Keratinocyte (primary cell): ENCODE measurements around the gene SCLY. TPM values are rescaled to one million over a fixed set of nuclear protein-coding genes. Genes with fewer than 3 reads are reported as not detected.

Experiments used
- DNase-seq: peaks from one replicate; pipeline ENCODE4 v3.0.0-alpha.2; 2011; ENCODE audit warnings: low read depth, missing footprints, low spot score
- FAIRE-seq: peaks from 2 replicates; lab custom pipeline; 2011; peaks lifted over from hg19 to GRCh38; lab: Jason Lieb, UNC
- H2AFZ ChIP-seq: 2 replicates; pipeline ENCODE4 v1.6.0; 2012; ENCODE audit warnings: low read length, control low read depth, inconsistent platforms; ENCODE audit not compliant: control insufficient read depth
- H3K27ac ChIP-seq: 2 replicates; pipeline ENCODE4 v1.5.1; 2011; ENCODE audit warnings: low read length; ENCODE audit not compliant: control insufficient read depth, insufficient read depth
- H3K27me3 ChIP-seq: 3 replicates; pipeline ENCODE4 v1.6.0; 2011; ENCODE audit warnings: low read length; ENCODE audit not compliant: control insufficient read depth, insufficient read depth; ENCODE audit errors: extremely low read depth
- H3K36me3 ChIP-seq, 2 experiments: 2 replicates in 1 of 2; 3 replicates in 1 of 2; pipeline ENCODE4 v1.5.1; 2011; ENCODE audit warnings: low read length in 2 of 2, mild to moderate bottlenecking in 1 of 2; ENCODE audit not compliant: control insufficient read depth in 2 of 2, insufficient read depth in 2 of 2; ENCODE audit errors: extremely low read depth in 1 of 2
- H3K4me1 ChIP-seq: 3 replicates; pipeline ENCODE4 v1.5.1; 2011; ENCODE audit warnings: low read length; ENCODE audit not compliant: control insufficient read depth, insufficient read depth; ENCODE audit errors: extremely low read depth
- H3K4me2 ChIP-seq: 3 replicates; pipeline ENCODE4 v1.6.0; 2011; ENCODE audit warnings: low read depth, low read length; ENCODE audit not compliant: control insufficient read depth, insufficient read depth; ENCODE audit errors: extremely low read depth
- H3K4me3 ChIP-seq, 3 experiments: fragments of 200-600 bp in 1 of 3; sonication (generic) in 1 of 3; 2 replicates in 2 of 3; 3 replicates in 1 of 3; pipeline ENCODE4 v1.5.1; 2011 to 2016; ENCODE audit warnings: low read length in 3 of 3, mild to moderate bottlenecking in 3 of 3, control low read depth in 2 of 3, inconsistent platforms in 1 of 3, low read depth in 1 of 3, mixed read lengths in 1 of 3, mixed run types in 1 of 3, moderate library complexity in 1 of 3; ENCODE audit not compliant: control insufficient read depth in 2 of 3, insufficient read depth in 2 of 3; ENCODE audit errors: extremely low read depth in 1 of 3
- H3K79me2 ChIP-seq: 2 replicates; pipeline ENCODE4 v1.6.0; 2012; ENCODE audit warnings: low read length; ENCODE audit not compliant: control insufficient read depth, insufficient read depth
- H3K9ac ChIP-seq: 3 replicates; pipeline ENCODE4 v1.6.0; 2011; ENCODE audit warnings: low read length; ENCODE audit not compliant: control insufficient read depth, insufficient read depth; ENCODE audit errors: extremely low read depth
- H3K9me1 ChIP-seq: 3 replicates; pipeline ENCODE4 v1.6.0; 2011; ENCODE audit warnings: low read length; ENCODE audit not compliant: control insufficient read depth, insufficient read depth; ENCODE audit errors: extremely low read depth
- H3K9me3 ChIP-seq: 2 replicates; pipeline ENCODE4 v1.5.1; 2012; ENCODE audit warnings: low read depth, low read length; ENCODE audit not compliant: control insufficient read depth
- H4K20me1 ChIP-seq: 3 replicates; pipeline ENCODE4 v1.6.0; 2011; ENCODE audit warnings: low read length; ENCODE audit not compliant: control insufficient read depth, insufficient read depth; ENCODE audit errors: extremely low read depth
- EZH2 ChIP-seq: IDR thresholded peaks from one replicate; pipeline ENCODE4 v1.6.1; 2012; ENCODE audit warnings: inconsistent platforms, mild to moderate bottlenecking, low read length, moderate library complexity
- dilution Hi-C: fragments of 300-500 bp; cut with MboI; formaldehyde crosslinking; loops from one replicate; pipeline ENCODE4 v1.7.0; 2020; ENCODE audit warnings: low sequenced_read_pairs; ENCODE audit not compliant: extremely low pct_ligation_motif_present
- polyA plus RNA-seq, 5 experiments: library from polyadenylated mRNA; depleted of rRNA in 3 of 5; stranded (reverse) in 3 of 5; stranded (forward) in 1 of 5; unstranded in 1 of 5; fragments of >200 nt; gene quantifications; 1 replicate in 1 of 5; 2 replicates in 3 of 5; 3 replicates in 1 of 5; pipeline versions ENCODE4 v1.2.1 to v1.2.3, GENCODE V29; 2011 to 2012; ENCODE audit warnings: missing spikeins in 2 of 5, low read depth in 1 of 5, low replicate concordance in 1 of 5
- TF ChIP-seq, protein P1 (sequence below), 3 experiments: IDR thresholded peaks in 1 of 3; conservative IDR thresholded peaks in 1 of 3; optimal IDR thresholded peaks in 1 of 3; 2 replicates in 2 of 3; 3 replicates in 1 of 3; pipeline versions ENCODE3 to v1.5.1; 2011; ENCODE audit warnings: low read length in 3 of 3, mild to moderate bottlenecking in 3 of 3, moderate library complexity in 2 of 3, control low read depth in 1 of 3, inconsistent platforms in 1 of 3; ENCODE audit not compliant: insufficient read depth in 2 of 3; ENCODE audit errors: extremely low read depth in 1 of 3

SCLY gene
- polyA plus RNA-seq, 1 donor (not counting 4 experiments of a cell fraction or from before 2014, with no cell fraction given), result 11.8 TPM

- no peaks in the 10 kb centered on the region for H3K9me3 ChIP-seq
- H3K4me2 ChIP-seq, result no peak overlapping the region
- no peak for DNase-seq
- no peaks in the 10 kb centered on the region for H4K20me1 ChIP-seq
- FAIRE-seq, result no peak
- dilution Hi-C loops, result no loop called here
- H3K4me3 ChIP-seq, result no peak overlapping the region
- TF ChIP-seq EZH2, result no peak
- TF ChIP-seq, protein P1, sequence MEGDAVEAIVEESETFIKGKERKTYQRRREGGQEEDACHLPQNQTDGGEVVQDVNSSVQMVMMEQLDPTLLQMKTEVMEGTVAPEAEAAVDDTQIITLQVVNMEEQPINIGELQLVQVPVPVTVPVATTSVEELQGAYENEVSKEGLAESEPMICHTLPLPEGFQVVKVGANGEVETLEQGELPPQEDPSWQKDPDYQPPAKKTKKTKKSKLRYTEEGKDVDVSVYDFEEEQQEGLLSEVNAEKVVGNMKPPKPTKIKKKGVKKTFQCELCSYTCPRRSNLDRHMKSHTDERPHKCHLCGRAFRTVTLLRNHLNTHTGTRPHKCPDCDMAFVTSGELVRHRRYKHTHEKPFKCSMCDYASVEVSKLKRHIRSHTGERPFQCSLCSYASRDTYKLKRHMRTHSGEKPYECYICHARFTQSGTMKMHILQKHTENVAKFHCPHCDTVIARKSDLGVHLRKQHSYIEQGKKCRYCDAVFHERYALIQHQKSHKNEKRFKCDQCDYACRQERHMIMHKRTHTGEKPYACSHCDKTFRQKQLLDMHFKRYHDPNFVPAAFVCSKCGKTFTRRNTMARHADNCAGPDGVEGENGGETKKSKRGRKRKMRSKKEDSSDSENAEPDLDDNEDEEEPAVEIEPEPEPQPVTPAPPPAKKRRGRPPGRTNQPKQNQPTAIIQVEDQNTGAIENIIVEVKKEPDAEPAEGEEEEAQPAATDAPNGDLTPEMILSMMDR (optimal IDR thresholded peaks at IDR 0.05 in 1 of 3, IDR thresholded peaks at IDR 0.05 in 1 of 3, conservative IDR thresholded peaks at IDR 0.05 in 1 of 3; ENCODE audit: extremely low read depth in 1 of 3, insufficient read depth in 2 of 3, low read length in 3 of 3), result peak in 2 of 3 experiments; percentile 32 to 42
- H3K9ac ChIP-seq, result no peak overlapping the region
- H3K36me3 ChIP-seq, result no peaks in the 10 kb centered on the region
- H3K9me1 ChIP-seq, result no peaks in the 10 kb centered on the region
- no peak overlapping the region for H3K27ac ChIP-seq
- no peak overlapping the region for H2AFZ ChIP-seq
- no peaks in the 10 kb centered on the region for H3K4me1 ChIP-seq
- no peaks in the 10 kb centered on the region for H3K27me3 ChIP-seq
- H3K79me2 ChIP-seq, result no peaks in the 10 kb centered on the region
Measured at GRCh38 chr2:238106698-238107524, 46.1 kb downstream of the SCLY start.

DNA sequence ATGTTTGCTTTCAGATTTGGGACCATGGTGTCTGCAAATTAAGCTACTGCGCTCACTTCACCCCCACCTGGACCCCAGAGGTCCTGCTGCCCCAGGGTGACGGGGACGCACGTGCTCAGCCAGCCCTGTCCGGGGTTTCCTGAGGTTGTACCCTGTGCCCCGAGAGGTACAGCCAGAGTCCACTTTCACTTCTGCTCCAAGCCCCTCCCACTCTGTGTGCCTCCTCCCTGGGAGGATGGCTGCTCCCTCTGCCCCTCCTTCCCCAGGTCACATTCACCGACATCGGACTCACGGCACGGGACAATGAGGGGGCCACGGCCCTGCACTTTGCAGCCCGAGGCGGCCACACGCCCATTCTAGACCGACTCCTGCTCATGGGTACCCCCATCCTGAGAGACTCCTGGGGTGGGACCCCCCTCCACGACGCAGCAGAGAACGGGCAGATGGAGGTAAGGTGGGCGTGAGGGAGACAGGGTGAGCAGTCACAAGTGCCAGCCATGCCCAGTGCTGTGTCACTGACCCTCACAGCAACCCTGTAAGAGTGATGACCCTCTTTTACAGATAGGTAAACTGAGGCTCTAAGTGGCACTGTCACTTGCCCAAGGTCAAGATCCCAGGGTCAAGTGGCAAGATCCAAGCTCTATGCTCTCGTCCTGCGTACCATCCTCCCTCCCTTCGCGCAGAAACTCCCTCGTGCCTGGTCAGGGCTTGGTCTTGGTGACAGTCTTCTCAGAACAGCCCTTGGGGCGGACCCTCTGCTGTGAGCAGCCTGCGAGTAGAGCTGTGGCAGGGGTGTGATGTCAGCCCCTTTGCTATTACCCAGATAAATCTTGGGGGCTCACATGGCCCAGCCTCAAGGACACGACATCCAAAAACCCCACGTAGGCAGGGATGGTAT lies 47.0 kb downstream of the SCLY start:
- no peaks in the 10 kb centered on the region for H4K20me1 ChIP-seq
- H3K36me3 ChIP-seq, result no peaks in the 10 kb centered on the region
- no peaks in the 10 kb centered on the region for H3K27me3 ChIP-seq
- no peak overlapping the region for H2AFZ ChIP-seq
- no peak overlapping the region for H3K4me3 ChIP-seq
- no peak overlapping the region for H3K9ac ChIP-seq
- no peaks in the 10 kb centered on the region for H3K79me2 ChIP-seq
- no peak overlapping the region for H3K4me2 ChIP-seq
- no peaks in the 10 kb centered on the region for H3K4me1 ChIP-seq
- no peak for DNase-seq
- no peaks in the 10 kb centered on the region for H3K9me3 ChIP-seq
- dilution Hi-C loops, result no loop called here
- no peaks in the 10 kb centered on the region for H3K9me1 ChIP-seq
- TF ChIP-seq, protein P1 (optimal IDR thresholded peaks at IDR 0.05 in 1 of 3, IDR thresholded peaks at IDR 0.05 in 1 of 3, conservative IDR thresholded peaks at IDR 0.05 in 1 of 3; ENCODE audit: extremely low read depth in 1 of 3, insufficient read depth in 2 of 3, low read length in 3 of 3), result no peak
- TF ChIP-seq EZH2, result no peak
- no peak overlapping the region for H3K27ac ChIP-seq
- no peak for FAIRE-seq
